Caco-2 (cell line): ENCODE results near the gene ST3GAL3. TPM values are rescaled to one million over a fixed set of nuclear protein-coding genes. Genes with fewer than 3 reads are reported as not detected.

Source experiments
- BruUV-seq: library from RNA; stranded (reverse); fragments of 400-500 nt; replicated peaks from 2 replicates; lab custom pipeline; 2021; lab: Mats Ljungman, UMichigan
- CTCF ChIA-PET: fragments of 300-600 bp; sonication (Branson Sonifier 250); formaldehyde crosslinking; loops from one replicate; lab custom pipeline; 2022; ENCODE audit warnings: antibody characterized with exemption; lab: Charles Lee
- POLR2A ChIA-PET: fragments of 300-600 bp; sonication (Branson Sonifier 250); formaldehyde crosslinking; loops from one replicate; lab custom pipeline; 2022; ENCODE audit warnings: antibody characterized with exemption; lab: Charles Lee
- DNase-seq, 2 experiments: peaks; one replicate each; pipeline versions ENCODE4 v3.0.0 to v3.0.0-alpha.2; 2020 to 2022
- H3K27me3 ChIP-seq: replicated peaks from 2 replicates; pipeline ENCODE4 v1.6.0; 2011; ENCODE audit warnings: low read length; ENCODE audit not compliant: control insufficient read depth, insufficient read depth
- H3K36me3 ChIP-seq: 2 replicates; pipeline ENCODE4 v1.5.1; 2011; ENCODE audit warnings: low read length; ENCODE audit not compliant: control insufficient read depth, insufficient read depth
- H3K4me1 ChIP-seq: fragments of 250-450 bp; sonication (Bioruptor Pico); 2 replicates; pipeline ENCODE4 v1.5.1; 2020; ENCODE audit warnings: mild to moderate bottlenecking
- H3K4me3 ChIP-seq: 2 replicates; pipeline ENCODE4 v1.5.1; 2011; ENCODE audit warnings: low read depth, mild to moderate bottlenecking, control low read depth, low read length
- H3K9me3 ChIP-seq: fragments of 250-450 bp; sonication (Bioruptor Pico); 2 replicates; pipeline ENCODE4 v1.5.1; 2020; ENCODE audit warnings: mild to moderate bottlenecking, moderate library complexity
- H3K27ac Mint-ChIP-seq: one replicate; pipeline ENCODE4 v1.8.0; 2022; ENCODE audit warnings: mixed read lengths; ENCODE audit not compliant: unreplicated experiment
- H3K27me3 Mint-ChIP-seq: one replicate; pipeline ENCODE4 v1.8.0; 2022; ENCODE audit warnings: mixed read lengths; ENCODE audit not compliant: insufficient read depth, unreplicated experiment
- H3K36me3 Mint-ChIP-seq: one replicate; pipeline ENCODE4 v1.8.0; 2022; ENCODE audit warnings: mild to moderate bottlenecking, mixed read lengths; ENCODE audit not compliant: insufficient read depth, unreplicated experiment
- H3K4me1 Mint-ChIP-seq: one replicate; pipeline ENCODE4 v1.8.0; 2022; ENCODE audit warnings: low read depth, mixed read lengths; ENCODE audit not compliant: unreplicated experiment
- H3K4me3 Mint-ChIP-seq: one replicate; pipeline ENCODE4 v1.8.0; 2022; ENCODE audit warnings: mild to moderate bottlenecking, moderate library complexity, mixed read lengths; ENCODE audit not compliant: unreplicated experiment
- H3K9me3 Mint-ChIP-seq: one replicate; pipeline ENCODE4 v1.8.0; 2022; ENCODE audit warnings: mixed read lengths; ENCODE audit not compliant: unreplicated experiment
- CTCF ChIP-seq, 2 experiments: fragments of 200-600 bp in 1 of 2; IDR thresholded peaks; 1 replicate in 1 of 2; 2 replicates in 1 of 2; pipeline versions ENCODE4 v1.5.1 to v1.8.0; 2011 to 2022; ENCODE audit warnings: antibody characterized with exemption in 1 of 2, control low read depth in 1 of 2, inconsistent platforms in 1 of 2, low read depth in 1 of 2, low read length in 1 of 2, mild to moderate bottlenecking in 1 of 2, moderate library complexity in 1 of 2; ENCODE audit not compliant: insufficient read depth in 1 of 2, severe bottlenecking in 1 of 2, unreplicated experiment in 1 of 2
- intact Hi-C: fragments of 100-400 bp; cut with micrococcal nuclease; formaldehyde crosslinking; loops from one replicate; pipeline ENCODE4 v1.10.0; 2022; ENCODE audit not compliant: unreplicated experiment
- total RNA-seq: library from RNA; stranded (reverse); gene quantifications from 2 replicates; pipeline ENCODE4 v1.2.3, GENCODE V29; 2022

Gene ST3GAL3
- total RNA-seq, 1 experiment from 2014 or later = 5.6 TPM

- no peaks in the 10 kb centered on the region for H3K27me3 ChIP-seq
- Mint-ChIP-seq H3K4me1 (no peaks in the 10 kb centered on the region), H3K27ac (no peak overlapping the region), H3K9me3 (no peaks in the 10 kb centered on the region), H3K4me3 (no peak overlapping the region), H3K36me3 (no peaks in the 10 kb centered on the region), H3K27me3 (no peaks in the 10 kb centered on the region)
- ChIA-PET POLR2A (no interaction called here), CTCF (interaction anchor here (0.7 to 1.3 kb wide), 3 partner anchors 15 to 166 kb away, joined by 3 to 10 read pairs (median 3); no protein-coding TSS in a partner anchor)
- TF ChIP-seq CTCF (IDR thresholded peaks at IDR 0.05; ENCODE audit: insufficient read depth in 1 of 2, low read depth in 1 of 2, low read length in 1 of 2, severe bottlenecking in 1 of 2, unreplicated experiment in 1 of 2) = peak; percentile 42 to 52
- no peak for DNase-seq
- no peaks in the 10 kb centered on the region for H3K36me3 ChIP-seq
- intact Hi-C loops = no loop called here
- no peak overlapping the region for H3K4me3 ChIP-seq
- H3K9me3 ChIP-seq = no peaks in the 10 kb centered on the region
- BruUV-seq = no TSS peak
- peaks cover under 1% of the 10 kb centered on the region; the same call in 1 of the 2 replicates for H3K4me1 ChIP-seq
Observed at GRCh38 chr1:43930168-43930948, 223.0 kb downstream of the ST3GAL3 start.

- Histone ChIP-seq H3K4me1 (peaks cover 5% of the 10 kb centered on the region), H3K9me3 (no peaks in the 10 kb centered on the region), H3K36me3 (no peaks in the 10 kb centered on the region), H3K27me3 (no peaks in the 10 kb centered on the region), H3K4me3 (no peak overlapping the region)
- no peaks in the 10 kb centered on the region for H3K9me3 Mint-ChIP-seq
- H3K4me3 Mint-ChIP-seq = no peak overlapping the region
- ChIA-PET CTCF (interaction anchor here (1.3 kb wide), 2 partner anchors 15 to 167 kb away, joined by 3 to 10 read pairs; no protein-coding TSS in a partner anchor), POLR2A (no interaction called here)
- no peaks in the 10 kb centered on the region for H3K36me3 Mint-ChIP-seq
- no peak for TF ChIP-seq CTCF (IDR thresholded peaks at IDR 0.05; ENCODE audit: insufficient read depth in 1 of 2, low read depth in 1 of 2, low read length in 1 of 2, severe bottlenecking in 1 of 2, unreplicated experiment in 1 of 2)
- H3K27ac Mint-ChIP-seq = no peak overlapping the region
- no peak for DNase-seq
- H3K27me3 Mint-ChIP-seq = no peaks in the 10 kb centered on the region
- intact Hi-C loops = no loop called here
- no peaks in the 10 kb centered on the region for H3K4me1 Mint-ChIP-seq
- no TSS peak for BruUV-seq
Observed at GRCh38 chr1:43930949-43931275, 223.6 kb downstream of the ST3GAL3 start.

DNA sequence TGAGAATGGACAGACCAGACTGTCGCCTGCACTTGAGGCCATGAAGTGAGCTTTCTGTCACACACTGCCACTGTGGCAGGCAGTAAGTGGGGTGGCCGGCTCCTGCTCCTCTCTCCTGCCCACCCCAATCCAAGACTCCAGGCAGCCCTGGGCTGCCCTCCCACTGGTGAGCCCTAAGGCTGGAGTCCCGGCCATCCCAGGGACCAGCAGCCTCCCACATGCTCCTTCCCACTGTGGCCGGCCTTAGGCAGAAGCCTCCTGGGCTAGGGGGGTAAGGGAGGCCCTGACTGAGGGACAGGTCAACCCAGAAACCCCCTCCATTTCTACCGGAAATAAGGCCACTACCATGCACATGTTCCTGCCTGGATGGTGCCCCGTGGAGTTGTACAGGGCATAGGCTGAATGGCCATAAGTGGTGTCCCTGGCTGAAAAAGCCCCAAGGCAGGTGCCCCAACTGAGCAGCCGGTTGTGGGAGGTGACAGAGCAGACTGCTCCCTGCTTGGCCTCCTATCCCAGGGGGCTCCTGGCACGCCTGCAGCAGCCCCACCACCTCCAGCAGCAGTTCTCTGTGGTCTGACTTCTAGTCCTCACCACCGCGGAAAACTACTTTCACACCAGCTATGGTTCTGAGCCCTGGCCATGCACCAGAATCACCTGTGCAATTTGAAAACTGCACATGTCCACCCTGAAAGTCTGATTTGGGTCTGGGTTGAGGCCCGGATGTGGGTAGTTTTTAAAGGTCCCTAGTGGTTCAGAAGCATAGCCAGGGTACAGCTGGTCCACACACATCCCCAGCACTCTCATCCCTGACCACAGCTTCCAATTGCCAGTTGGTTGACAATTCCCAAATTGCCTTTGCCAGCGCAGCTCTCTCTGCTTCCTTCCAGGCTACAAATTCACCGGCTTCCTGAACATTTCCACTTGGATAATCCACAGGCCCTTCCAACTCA lies 224.7 kb downstream of the ST3GAL3 start:
- H3K9me3 Mint-ChIP-seq = no peaks in the 10 kb centered on the region
- Histone ChIP-seq H3K4me3 (no peak overlapping the region), H3K4me1 (peaks cover 6% of the 10 kb centered on the region), H3K27me3 (no peaks in the 10 kb centered on the region), H3K36me3 (no peaks in the 10 kb centered on the region), H3K9me3 (no peaks in the 10 kb centered on the region)
- ChIA-PET POLR2A (no interaction called here), CTCF (interaction anchor here (1.2 kb wide), 1 partner anchor 168 kb away, joined by 8 read pairs; no protein-coding TSS in a partner anchor)
- no peak for TF ChIP-seq CTCF (IDR thresholded peaks at IDR 0.05; ENCODE audit: insufficient read depth in 1 of 2, low read depth in 1 of 2, low read length in 1 of 2, severe bottlenecking in 1 of 2, unreplicated experiment in 1 of 2)
- no peak for DNase-seq
- intact Hi-C loops = no loop called here
- no TSS peak for BruUV-seq
- H3K27me3 Mint-ChIP-seq = no peaks in the 10 kb centered on the region
- no peaks in the 10 kb centered on the region for H3K4me1 Mint-ChIP-seq
- H3K27ac Mint-ChIP-seq = no peak overlapping the region
- H3K4me3 Mint-ChIP-seq = no peak overlapping the region
- no peaks in the 10 kb centered on the region for H3K36me3 Mint-ChIP-seq
